HepG2 (cell line): Measurements from ENCODE around the gene RNF123. TPM values are rescaled to one million over a fixed set of nuclear protein-coding genes. Genes with fewer than 3 reads are reported as not detected.
A peak's percentile ranks its signal among the peaks of the same experiment; 100 is the strongest.

Experiments
- ASH2L ChIP-seq: fragments of 300-600, 200-600 bp; sonication (generic); IDR thresholded peaks from 2 replicates; pipeline ENCODE4 v1.7.0; 2017; ENCODE audit warnings: low read depth, mild to moderate bottlenecking, moderate library complexity, mixed read lengths, low read length; ENCODE audit not compliant: insufficient read length
- CEBPZ ChIP-seq: IDR thresholded peaks from 2 replicates; pipeline ENCODE4 v1.6.1; 2012; ENCODE audit warnings: low read length, improper control_type of control experiment
- IKZF1 ChIP-seq: fragments of 450-650 bp; IDR thresholded peaks from 2 replicates; pipeline ENCODE4 v1.7.1; 2016
- IRF9 ChIP-seq: sonication (generic); formaldehyde crosslinking; IDR thresholded peaks from 2 replicates; pipeline ENCODE4 v1.8.0; 2022; ENCODE audit warnings: missing genetic modification reagents, mild to moderate bottlenecking, borderline replicate concordance
- MEF2D ChIP-seq: sonication (generic); formaldehyde crosslinking; IDR thresholded peaks from 2 replicates; pipeline ENCODE4 v1.5.1; 2020; ENCODE audit warnings: mild to moderate bottlenecking, missing genetic modification reagents
- MIER3 ChIP-seq: IDR thresholded peaks from 2 replicates; pipeline ENCODE4 v1.6.1; 2016; ENCODE audit warnings: missing compliant biosample characterization, borderline replicate concordance
- MTA1 ChIP-seq: sonication (generic); formaldehyde crosslinking; IDR thresholded peaks from 2 replicates; pipeline ENCODE4 v1.4.0; 2020; ENCODE audit warnings: missing genetic modification reagents, mild to moderate bottlenecking, borderline replicate concordance
- MTF2 ChIP-seq: sonication (generic); formaldehyde crosslinking; IDR thresholded peaks from 2 replicates; pipeline ENCODE4 v1.5.0; 2020; ENCODE audit warnings: missing genetic modification reagents, borderline replicate concordance
- NFE2L2 ChIP-seq: fragments of 150-350 bp; IDR thresholded peaks from 2 replicates; pipeline ENCODE4 v1.6.1; 2014; ENCODE audit warnings: low read length
- NR3C1 ChIP-seq: sonication (generic); formaldehyde crosslinking; IDR thresholded peaks from 2 replicates; pipeline ENCODE4 v1.4.0; 2020; ENCODE audit warnings: missing genetic modification reagents
- RBAK ChIP-seq: sonication (generic); formaldehyde crosslinking; IDR thresholded peaks from 2 replicates; pipeline ENCODE4 v1.5.1; 2020; ENCODE audit warnings: mild to moderate bottlenecking, missing genetic modification reagents
- REST ChIP-seq, 2 experiments: IDR thresholded peaks; 2 replicates each; pipeline ENCODE4 v1.6.1; 2011 to 2012; ENCODE audit warnings: low read length in 2 of 2, borderline replicate concordance in 1 of 2, low read depth in 1 of 2, mild to moderate bottlenecking in 1 of 2, moderate library complexity in 1 of 2
- TCF7 ChIP-seq: sonication (generic); IDR thresholded peaks from 2 replicates; pipeline ENCODE4 v1.6.1; 2016; ENCODE audit warnings: antibody characterized with exemption, low read depth
- ZNF496 ChIP-seq: sonication (generic); formaldehyde crosslinking; IDR thresholded peaks from 2 replicates; pipeline ENCODE4 v1.8.1; 2023; ENCODE audit warnings: mild to moderate bottlenecking, moderate library complexity, missing genetic modification reagents; ENCODE audit not compliant: insufficient replicate concordance
- polyA plus RNA-seq, 8 experiments: library from polyadenylated mRNA; depleted of rRNA in 3 of 8; stranded (reverse) in 7 of 8; unstranded in 1 of 8; fragments of >200 nt; fragmentation: Illumina TruSeq in 4 of 8; extraction: Trizol in 4 of 8; gene quantifications; 2 replicates each; pipeline versions ENCODE4 v1.2.1 to v1.2.3, GENCODE V29; 2011 to 2016; ENCODE audit warnings: low read depth in 4 of 8, missing spikeins in 1 of 8, mixed read lengths in 1 of 8; ENCODE audit not compliant: insufficient read depth in 1 of 8
- total RNA-seq, 5 experiments: library from RNA; depleted of rRNA; stranded (reverse); fragments of >200 nt; fragmentation: Illumina TruSeq; extraction: Trizol; gene quantifications; 2 replicates each; pipeline ENCODE4 v1.2.3, GENCODE V29; 2016; ENCODE audit warnings: low read depth in 1 of 5
- TF ChIP-seq, protein P1 (sequence below): sonication (generic); formaldehyde crosslinking; IDR thresholded peaks from 2 replicates; pipeline ENCODE4 v1.5.1; 2020; ENCODE audit warnings: mild to moderate bottlenecking, missing genetic modification reagents, moderate library complexity

RNF123 gene
- total and polyA plus RNA-seq, 2 of the 13 experiments (the other 11 are each of a cell fraction or from before 2014, with no cell fraction given): 29.9 to 82.2 TPM

DNA sequence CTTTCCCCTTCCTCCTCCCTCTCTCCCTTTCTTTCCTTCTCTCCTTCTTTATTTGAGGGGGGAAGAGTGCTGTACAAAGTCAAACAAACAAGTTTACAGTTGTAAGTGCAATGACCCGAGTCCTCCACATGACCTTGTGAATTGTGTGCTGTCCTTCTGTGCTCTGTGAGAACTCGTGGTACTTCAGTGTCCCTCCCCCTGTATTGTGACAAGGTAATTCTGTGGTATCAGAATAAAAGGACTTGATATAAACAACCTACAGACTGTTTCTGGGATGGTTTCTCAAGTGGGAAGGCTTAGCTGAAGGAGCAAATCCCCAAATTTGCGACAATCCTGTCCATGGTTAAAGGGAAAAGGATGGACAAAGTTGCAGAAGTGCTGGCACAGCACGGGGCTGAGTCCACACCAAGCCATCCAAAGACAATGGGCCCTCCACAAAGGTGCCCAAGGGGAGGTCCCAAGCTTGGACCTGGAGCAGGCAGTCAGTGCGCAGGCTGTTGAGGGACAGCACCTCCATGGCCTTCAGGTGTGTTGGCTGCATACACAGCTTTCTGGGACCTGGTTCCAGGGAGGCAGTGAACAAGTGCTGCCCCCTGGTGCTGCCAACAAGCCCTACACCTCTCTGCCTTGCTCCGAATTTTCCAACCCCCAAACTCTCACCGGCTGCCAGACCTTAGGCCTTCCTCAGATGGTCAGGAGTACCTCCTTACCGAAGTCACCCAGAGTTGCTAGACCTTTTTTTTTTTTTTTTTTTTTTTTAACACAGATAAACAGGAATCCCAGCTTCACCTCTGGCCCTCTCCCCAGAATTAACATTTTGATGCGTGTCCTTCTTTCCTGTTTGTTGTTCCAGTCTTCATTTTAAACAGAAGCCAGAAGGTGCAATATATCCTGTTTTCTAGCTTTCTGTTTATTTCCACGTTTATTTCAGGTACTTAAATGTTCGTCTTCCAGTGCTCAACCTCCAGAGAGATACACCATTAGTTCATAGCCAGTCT, 17.8 kb upstream of the RNF123 start (continued):
- TF ChIP-seq REST (IDR thresholded peaks at IDR 0.05; ENCODE audit: borderline replicate concordance in 1 of 2, low read depth in 1 of 2, low read length in 2 of 2) (no peak), RBAK (CRISPR knock-in tag) (0 out of 2 replicates have a peak, but pooled peaks have one; percentile 56), CEBPZ (no peak), ASH2L (no peak), MEF2D (CRISPR knock-in tag) (peak; percentile 37), TCF7 (no peak), MIER3 (CRISPR knock-in tag) (peak; percentile 50; the same call in 1 of the 2 replicates), MTF2 (CRISPR knock-in tag) (no peak), MTA1 (CRISPR knock-in tag) (peak; percentile 43; the same call in 1 of the 2 replicates), NFE2L2 (peak; percentile 7; the same call in 1 of the 2 replicates), IKZF1 (no peak), ZNF496 (CRISPR knock-in tag) (no peak), NR3C1 (CRISPR knock-in tag) (no peak), IRF9 (no peak)
- TF ChIP-seq, protein P1, sequence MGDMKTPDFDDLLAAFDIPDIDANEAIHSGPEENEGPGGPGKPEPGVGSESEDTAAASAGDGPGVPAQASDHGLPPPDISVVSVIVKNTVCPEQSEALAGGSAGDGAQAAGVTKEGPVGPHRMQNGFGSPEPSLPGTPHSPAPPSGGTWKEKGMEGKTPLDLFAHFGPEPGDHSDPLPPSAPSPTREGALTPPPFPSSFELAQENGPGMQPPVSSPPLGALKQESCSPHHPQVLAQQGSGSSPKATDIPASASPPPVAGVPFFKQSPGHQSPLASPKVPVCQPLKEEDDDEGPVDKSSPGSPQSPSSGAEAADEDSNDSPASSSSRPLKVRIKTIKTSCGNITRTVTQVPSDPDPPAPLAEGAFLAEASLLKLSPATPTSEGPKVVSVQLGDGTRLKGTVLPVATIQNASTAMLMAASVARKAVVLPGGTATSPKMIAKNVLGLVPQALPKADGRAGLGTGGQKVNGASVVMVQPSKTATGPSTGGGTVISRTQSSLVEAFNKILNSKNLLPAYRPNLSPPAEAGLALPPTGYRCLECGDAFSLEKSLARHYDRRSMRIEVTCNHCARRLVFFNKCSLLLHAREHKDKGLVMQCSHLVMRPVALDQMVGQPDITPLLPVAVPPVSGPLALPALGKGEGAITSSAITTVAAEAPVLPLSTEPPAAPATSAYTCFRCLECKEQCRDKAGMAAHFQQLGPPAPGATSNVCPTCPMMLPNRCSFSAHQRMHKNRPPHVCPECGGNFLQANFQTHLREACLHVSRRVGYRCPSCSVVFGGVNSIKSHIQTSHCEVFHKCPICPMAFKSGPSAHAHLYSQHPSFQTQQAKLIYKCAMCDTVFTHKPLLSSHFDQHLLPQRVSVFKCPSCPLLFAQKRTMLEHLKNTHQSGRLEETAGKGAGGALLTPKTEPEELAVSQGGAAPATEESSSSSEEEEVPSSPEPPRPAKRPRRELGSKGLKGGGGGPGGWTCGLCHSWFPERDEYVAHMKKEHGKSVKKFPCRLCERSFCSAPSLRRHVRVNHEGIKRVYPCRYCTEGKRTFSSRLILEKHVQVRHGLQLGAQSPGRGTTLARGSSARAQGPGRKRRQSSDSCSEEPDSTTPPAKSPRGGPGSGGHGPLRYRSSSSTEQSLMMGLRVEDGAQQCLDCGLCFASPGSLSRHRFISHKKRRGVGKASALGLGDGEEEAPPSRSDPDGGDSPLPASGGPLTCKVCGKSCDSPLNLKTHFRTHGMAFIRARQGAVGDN (CRISPR knock-in tag): peak; percentile 78
